ENCODE measurements around the gene TMEM170B.
"Not testable (repeated sequence)": the region's sequence is repeated elsewhere in the genome, so short reads cannot be mapped to it uniquely, and the experiment has no call there.

Gene TMEM170B

GRCh38 chr6:11527274-11527870, 10.2 kb upstream of the TMEM170B start:
- DNase-seq (ENCODE audit: low read depth in 2 of 2, low spot score in 1 of 2), result no peak

GRCh38 chr6:11528996-11529395, 8.6 kb upstream of the TMEM170B start:
- no peak for DNase-seq (ENCODE audit: low read depth in 2 of 2, low spot score in 1 of 2)

- no peak for DNase-seq (ENCODE audit: low read depth in 2 of 2, low spot score in 1 of 2)
Measured at GRCh38 chr6:11532097-11532496, 5.5 kb upstream of the TMEM170B start.

- DNase-seq (ENCODE audit: low read depth in 2 of 2, low spot score in 1 of 2), result no peak
Measured at GRCh38 chr6:11534561-11534960, 3.0 kb upstream of the TMEM170B start.

- no peak for DNase-seq (ENCODE audit: low read depth in 2 of 2, low spot score in 1 of 2)
Measured at GRCh38 chr6:11535801-11536230, 1.7 kb upstream of the TMEM170B start.

GRCh38 chr6:11536795-11537194, 754 bp upstream of the TMEM170B start:
- DNase-seq (ENCODE audit: low read depth in 2 of 2, low spot score in 1 of 2), result no peak

GRCh38 chr6:11538052-11538818, 686 bp downstream of the TMEM170B start:
- DNase-seq (ENCODE audit: low read depth in 2 of 2, low spot score in 1 of 2), result peak in 1 of 2 donors; percentile 2

GRCh38 chr6:11538819-11539468, 1.4 kb downstream of the TMEM170B start:
- no peak for DNase-seq (ENCODE audit: low read depth in 2 of 2, low spot score in 1 of 2)

GRCh38 chr6:11542863-11543262, 5.3 kb downstream of the TMEM170B start:
- no peak for DNase-seq (ENCODE audit: low read depth in 2 of 2, low spot score in 1 of 2)

GRCh38 chr6:11543919-11544518, 6.5 kb downstream of the TMEM170B start:
- no peak for DNase-seq (ENCODE audit: low read depth in 2 of 2, low spot score in 1 of 2)

GRCh38 chr6:11547846-11548245, 10.3 kb downstream of the TMEM170B start:
- not testable (repeated sequence) for DNase-seq (ENCODE audit: low read depth in 2 of 2, low spot score in 1 of 2)

- DNase-seq (ENCODE audit: low read depth in 2 of 2, low spot score in 1 of 2), result not testable (repeated sequence)
Measured at GRCh38 chr6:11548578-11548977, 11.0 kb downstream of the TMEM170B start.

- no peak for DNase-seq (ENCODE audit: low read depth in 2 of 2, low spot score in 1 of 2)
Measured at GRCh38 chr6:11551053-11551452, 13.5 kb downstream of the TMEM170B start.

GRCh38 chr6:11552442-11552841, 14.9 kb downstream of the TMEM170B start:
- no peak for DNase-seq (ENCODE audit: low read depth in 2 of 2, low spot score in 1 of 2)

- no peak for DNase-seq (ENCODE audit: low read depth in 2 of 2, low spot score in 1 of 2)
Measured at GRCh38 chr6:11553824-11554223, 16.3 kb downstream of the TMEM170B start.

- no peak for DNase-seq (ENCODE audit: low read depth in 2 of 2, low spot score in 1 of 2)
Measured at GRCh38 chr6:11556309-11556708, 18.8 kb downstream of the TMEM170B start.

GRCh38 chr6:11563793-11564192, 26.2 kb downstream of the TMEM170B start:
- DNase-seq (ENCODE audit: low read depth in 2 of 2, low spot score in 1 of 2), result no peak

GRCh38 chr6:11566609-11567008, 29.1 kb downstream of the TMEM170B start:
- DNase-seq (ENCODE audit: low read depth in 2 of 2, low spot score in 1 of 2), result no peak

GRCh38 chr6:11571073-11571472, 33.5 kb downstream of the TMEM170B start:
- DNase-seq (ENCODE audit: low read depth in 2 of 2, low spot score in 1 of 2), result no peak

GRCh38 chr6:11575408-11576033, 38.0 kb downstream of the TMEM170B start:
- DNase-seq (ENCODE audit: low read depth in 2 of 2, low spot score in 1 of 2), result no peak

- DNase-seq (ENCODE audit: low read depth in 2 of 2, low spot score in 1 of 2), result no peak
Measured at GRCh38 chr6:11580686-11581405, 43.3 kb downstream of the TMEM170B start.

Data from stimulated activated CD8-positive, alpha-beta memory T cell treated with anti-CD3 and anti-CD28 coated beads, Interleukin-4, amount 100 ng/mL, for 4 hours (primary cell).